GM10266 (cell line): Measurements from ENCODE around the gene CDH5.

Experiments
- DNase-seq: peaks from one replicate; pipeline ENCODE4 v3.0.0; 2012; ENCODE audit errors: extremely low spot score
- CTCF ChIP-seq: IDR thresholded peaks from 2 replicates; pipeline ENCODE4 v1.5.1; 2012; ENCODE audit warnings: mild to moderate bottlenecking, low read depth; ENCODE audit not compliant: control insufficient read depth, insufficient read depth; ENCODE audit errors: missing control alignments

Gene CDH5

GRCh38 chr16:66440970-66441369 is 74.5 kb downstream of the CDH5 start:
- no peak for TF ChIP-seq CTCF
- DNase-seq: no peak

GRCh38 chr16:66441586-66442375 is 75.3 kb downstream of the CDH5 start:
- DNase-seq: no peak

GRCh38 chr16:66442502-66443268 is 76.2 kb downstream of the CDH5 start:
- TF ChIP-seq CTCF: no peak
- DNase-seq: no peak

More at GRCh38 chr16:66441586-66442375, 75.3 kb downstream of the CDH5 start:
- no peak for TF ChIP-seq CTCF

- no peak for DNase-seq
- no peak for TF ChIP-seq CTCF
These were observed 76.8 kb downstream of the CDH5 start for GRCh38 chr16:66443269-66443652.

- no peak for DNase-seq
- TF ChIP-seq CTCF: no peak
These were observed 77.6 kb downstream of the CDH5 start for GRCh38 chr16:66444049-66444481.

GRCh38 chr16:66446737-66447136 is 80.2 kb downstream of the CDH5 start:
- TF ChIP-seq CTCF: no peak

GRCh38 chr16:66447491-66447890 is 81.0 kb downstream of the CDH5 start:
- no peak for DNase-seq
- no peak for TF ChIP-seq CTCF

More at GRCh38 chr16:66446737-66447136, 80.2 kb downstream of the CDH5 start:
- DNase-seq: no peak
